ENCODE data around the gene TBC1D10A.

Gene TBC1D10A

DNA sequence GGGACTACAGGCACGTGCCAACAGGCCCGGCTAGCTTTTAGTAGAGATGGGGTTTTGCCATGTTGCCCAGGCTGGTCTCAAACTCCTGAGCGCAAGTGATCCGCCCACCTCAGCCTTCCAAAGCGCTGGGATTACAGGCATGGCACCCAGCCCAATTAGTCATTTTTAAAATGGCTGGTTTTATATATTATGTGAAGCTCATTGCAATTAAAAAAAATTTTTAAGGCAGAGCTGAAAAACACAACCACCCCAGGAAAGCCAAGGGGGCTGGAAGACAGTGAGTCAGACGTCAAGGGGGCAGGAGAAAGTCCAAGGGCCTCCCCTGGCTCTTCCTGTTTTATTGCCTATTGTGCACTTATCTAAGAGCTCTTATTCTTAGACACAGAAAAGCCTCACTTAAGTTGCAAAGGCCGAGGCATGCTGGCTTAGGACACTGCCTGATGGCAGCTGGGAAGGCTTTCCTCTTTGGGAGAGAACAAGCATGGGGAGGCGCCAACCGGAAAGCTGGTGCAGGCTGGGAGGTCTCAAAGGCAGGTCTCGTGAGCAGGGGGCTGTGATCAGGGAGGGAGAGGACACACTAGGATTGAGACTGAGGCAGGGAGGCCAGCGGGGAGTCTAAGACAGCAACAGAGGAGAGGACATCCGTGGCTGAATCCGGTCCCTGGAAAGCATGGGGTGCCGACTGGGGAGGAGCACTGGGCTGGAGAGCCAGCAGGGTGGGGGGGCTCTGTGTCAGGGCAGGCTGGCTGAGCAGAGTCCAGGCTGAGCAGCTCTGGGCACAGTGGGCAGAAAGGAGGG, 49.0 kb downstream of the TBC1D10A start:
- DNase-seq (ENCODE audit: extremely low read depth, low read depth): no peak
- TF ChIP-seq, protein P1, sequence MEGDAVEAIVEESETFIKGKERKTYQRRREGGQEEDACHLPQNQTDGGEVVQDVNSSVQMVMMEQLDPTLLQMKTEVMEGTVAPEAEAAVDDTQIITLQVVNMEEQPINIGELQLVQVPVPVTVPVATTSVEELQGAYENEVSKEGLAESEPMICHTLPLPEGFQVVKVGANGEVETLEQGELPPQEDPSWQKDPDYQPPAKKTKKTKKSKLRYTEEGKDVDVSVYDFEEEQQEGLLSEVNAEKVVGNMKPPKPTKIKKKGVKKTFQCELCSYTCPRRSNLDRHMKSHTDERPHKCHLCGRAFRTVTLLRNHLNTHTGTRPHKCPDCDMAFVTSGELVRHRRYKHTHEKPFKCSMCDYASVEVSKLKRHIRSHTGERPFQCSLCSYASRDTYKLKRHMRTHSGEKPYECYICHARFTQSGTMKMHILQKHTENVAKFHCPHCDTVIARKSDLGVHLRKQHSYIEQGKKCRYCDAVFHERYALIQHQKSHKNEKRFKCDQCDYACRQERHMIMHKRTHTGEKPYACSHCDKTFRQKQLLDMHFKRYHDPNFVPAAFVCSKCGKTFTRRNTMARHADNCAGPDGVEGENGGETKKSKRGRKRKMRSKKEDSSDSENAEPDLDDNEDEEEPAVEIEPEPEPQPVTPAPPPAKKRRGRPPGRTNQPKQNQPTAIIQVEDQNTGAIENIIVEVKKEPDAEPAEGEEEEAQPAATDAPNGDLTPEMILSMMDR (IDR thresholded peaks at IDR 0.05; ENCODE audit: low read depth, low read length): no peak

DNA sequence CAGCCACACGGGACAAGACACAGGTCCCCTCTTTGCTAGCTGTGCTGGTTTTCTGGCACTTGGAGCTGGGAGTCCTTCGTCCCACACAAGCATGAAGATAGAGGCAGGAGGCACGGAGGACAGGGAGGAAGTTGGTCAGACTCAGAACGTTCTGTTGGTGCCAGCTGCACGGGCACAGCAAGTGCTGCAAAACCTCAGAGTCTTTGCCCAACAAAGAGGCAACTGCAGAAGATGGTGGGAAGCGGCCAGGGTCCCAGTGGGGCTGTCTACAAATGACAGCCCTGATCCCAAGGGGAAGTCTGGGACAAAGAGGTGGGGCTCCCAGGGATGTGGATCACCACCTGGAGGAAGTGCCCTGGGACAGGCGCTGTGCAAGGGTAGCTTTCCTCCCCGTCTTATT, 50.7 kb downstream of the TBC1D10A start:
- TF ChIP-seq, protein P1 (IDR thresholded peaks at IDR 0.05; ENCODE audit: low read depth, low read length): no peak
- no peak for DNase-seq (ENCODE audit: extremely low read depth, low read depth)

DNA sequence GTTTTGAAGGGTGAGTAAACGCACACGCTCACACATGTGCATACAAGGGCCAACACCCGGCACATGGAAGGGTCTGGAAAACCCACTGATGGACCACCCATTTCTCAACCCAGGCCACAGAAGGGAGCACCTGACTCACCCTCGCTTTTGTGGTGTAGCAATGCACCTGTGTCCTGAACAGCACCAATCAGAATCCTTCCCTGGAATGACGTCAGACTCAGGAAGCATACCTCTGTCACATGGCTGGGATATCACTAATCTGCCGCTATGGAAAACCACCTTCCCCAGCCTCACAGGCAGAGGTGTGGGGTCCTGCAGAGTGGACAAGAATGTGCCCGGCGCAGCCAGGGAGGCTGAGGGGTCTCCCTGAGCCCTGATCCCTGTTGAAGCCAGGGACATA, 51.1 kb downstream of the TBC1D10A start:
- DNase-seq (ENCODE audit: extremely low read depth, low read depth): no peak
- TF ChIP-seq, protein P1 (IDR thresholded peaks at IDR 0.05; ENCODE audit: low read depth, low read length): no peak

DNA sequence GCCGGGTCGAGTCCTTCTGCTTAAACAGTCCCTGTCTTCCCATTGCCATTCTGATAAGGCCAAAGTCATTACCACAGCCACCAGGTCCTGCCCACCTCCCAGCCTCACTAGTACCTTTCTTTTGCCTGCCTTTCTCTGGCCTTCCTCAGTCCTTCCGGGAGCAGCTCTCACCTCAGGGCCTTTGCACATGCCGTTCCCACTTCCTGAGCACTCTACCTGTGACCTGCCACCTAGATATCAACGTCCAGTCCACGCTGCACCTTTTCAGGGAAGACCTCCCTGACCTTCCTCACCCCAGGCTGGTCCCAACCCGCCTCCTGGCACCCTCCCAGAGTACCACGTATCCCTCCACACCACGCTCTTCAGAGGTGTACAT, 52.3 kb downstream of the TBC1D10A start:
- TF ChIP-seq, protein P1 (IDR thresholded peaks at IDR 0.05; ENCODE audit: low read depth, low read length): no peak
- DNase-seq (ENCODE audit: extremely low read depth, low read depth): no peak

DNA sequence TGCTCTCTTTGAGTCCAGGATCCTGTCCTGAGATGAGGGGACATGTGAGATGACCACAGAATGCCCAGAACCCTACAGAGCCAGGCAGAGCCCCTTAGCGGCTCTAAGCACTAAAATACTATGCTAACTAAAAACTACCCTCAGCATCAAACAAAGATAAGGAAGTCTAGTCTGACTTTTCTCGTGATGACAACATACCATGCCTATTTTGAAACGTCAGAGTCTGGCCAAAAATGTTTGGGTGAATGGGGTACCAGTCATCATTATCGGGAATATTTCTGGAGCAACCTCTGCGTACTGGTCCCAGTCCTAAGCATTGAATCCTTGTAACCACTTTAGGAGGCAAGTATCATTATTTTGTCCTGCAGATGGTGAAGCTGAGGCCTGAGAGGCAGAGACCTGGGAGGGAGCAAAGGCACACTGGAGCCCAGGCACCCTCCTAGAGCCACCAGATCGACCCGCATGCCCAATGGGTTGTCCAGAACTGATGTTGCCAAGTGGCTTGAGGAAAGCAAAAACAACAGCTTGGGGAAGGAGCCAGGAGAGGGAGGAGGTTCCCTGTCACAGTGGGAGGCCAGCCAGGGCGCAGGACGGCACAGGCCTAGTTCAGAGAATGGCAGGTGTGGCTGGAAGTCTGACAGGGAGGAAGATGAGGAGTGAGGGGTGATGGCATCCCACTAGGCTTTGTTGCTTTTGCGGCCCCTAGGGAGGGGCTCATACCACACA, 52.9 kb downstream of the TBC1D10A start:
- TF ChIP-seq, protein P1 (IDR thresholded peaks at IDR 0.05; ENCODE audit: low read depth, low read length): no peak
- no peak for DNase-seq (ENCODE audit: extremely low read depth, low read depth)

DNA sequence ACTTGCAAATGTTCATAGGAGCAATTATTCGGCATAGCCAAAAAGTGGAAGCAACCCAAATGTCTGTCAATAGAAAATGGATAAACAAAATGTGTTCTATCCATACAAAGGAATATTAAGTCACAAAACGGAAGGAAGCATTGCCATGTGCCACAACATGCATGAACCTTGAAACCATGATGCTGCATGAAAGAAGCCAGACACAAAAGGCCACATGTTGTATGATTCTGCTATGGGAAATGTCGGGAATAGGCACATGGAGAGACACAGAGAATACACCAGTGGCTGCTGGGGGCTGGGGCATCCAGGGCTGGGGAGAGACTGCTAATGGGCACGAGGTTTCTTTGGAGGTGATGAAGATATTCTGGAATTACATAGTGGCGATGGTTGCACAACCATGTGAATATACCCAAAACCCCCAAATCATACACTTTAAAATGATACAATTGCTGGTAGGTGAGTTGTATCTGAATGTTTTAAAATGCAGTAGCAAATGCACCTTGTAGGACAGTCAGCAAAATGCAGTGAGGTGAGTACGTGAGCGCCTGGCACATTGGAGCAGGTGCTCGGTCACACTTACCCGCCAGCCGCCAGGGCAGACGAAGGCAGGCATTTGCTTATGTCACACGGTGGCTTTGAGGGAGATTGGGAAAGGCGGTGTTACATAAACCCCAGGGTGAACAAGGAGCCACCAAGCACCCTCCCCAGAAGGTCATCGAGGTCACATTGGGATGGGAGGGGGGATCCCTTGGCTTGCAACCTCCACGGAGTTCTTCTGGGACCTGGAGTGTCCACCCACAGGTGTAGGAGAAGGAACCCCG, 53.8 kb downstream of the TBC1D10A start:
- no peak for DNase-seq (ENCODE audit: extremely low read depth, low read depth)

More for the DNA sequence above, 53.8 kb downstream of the TBC1D10A start:
- TF ChIP-seq, protein P1 (IDR thresholded peaks at IDR 0.05; ENCODE audit: low read depth, low read length): no peak

Data from AG09319 (cell line).